Measurements from ENCODE around the gene AGBL4. TPM values are rescaled to one million over a fixed set of nuclear protein-coding genes. Genes with fewer than 3 reads are reported as not detected.

Gene AGBL4
- total and polyA plus RNA-seq, 2 of the 13 experiments (the other 11 are each of a cell fraction or from before 2014, with no cell fraction given): not detected

DNA sequence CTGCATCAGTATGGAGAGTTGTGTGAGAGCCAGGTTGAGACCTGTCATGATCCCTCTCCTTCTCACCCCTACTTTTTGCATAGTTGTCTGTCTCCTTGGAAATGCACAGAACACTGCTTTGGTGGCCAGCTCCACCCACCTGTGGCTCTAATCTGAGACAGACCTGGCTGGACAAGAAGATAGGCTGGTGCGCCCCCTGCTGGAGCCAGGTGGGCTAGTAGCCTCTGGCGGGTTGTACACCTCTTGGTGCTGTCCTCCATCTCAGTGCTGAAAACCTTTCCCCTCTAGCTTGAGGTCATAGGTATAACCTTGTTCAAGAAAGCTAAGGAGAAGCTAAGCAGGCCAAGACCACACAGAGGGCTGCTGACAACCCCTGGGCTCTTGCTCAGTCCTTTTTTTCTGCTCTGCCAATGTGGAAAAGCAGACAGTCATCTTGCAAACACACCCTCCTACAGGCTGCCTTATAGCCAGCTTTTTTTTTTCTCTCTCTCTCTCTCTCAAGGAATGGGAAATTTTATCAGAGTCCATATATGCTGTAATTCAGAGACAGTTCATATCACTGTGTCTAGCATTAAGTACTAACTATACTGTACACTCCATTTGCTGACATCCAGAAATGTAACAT lies 1492.9 kb downstream of the AGBL4 start (continued):
- TF ChIP-seq SAP130 (CRISPR knock-in tag; IDR thresholded peaks at IDR 0.05; ENCODE audit: low read depth) (peak; percentile 46), XRCC5 (optimal IDR thresholded peaks at IDR 0.05; ENCODE audit: low read length) (peak; percentile 89), LCORL (IDR thresholded peaks at IDR 0.05) (no peak), LCORL (CRISPR knock-in tag; IDR thresholded peaks at IDR 0.05) (no peak), ZNF614 (CRISPR knock-in tag; IDR thresholded peaks at IDR 0.05; ENCODE audit: borderline replicate concordance) (0 out of 2 replicates have a peak, but pooled peaks have one; percentile 39), ZNF816 (CRISPR knock-in tag; IDR thresholded peaks at IDR 0.05; ENCODE audit: borderline replicate concordance) (no peak), SRF (IDR thresholded peaks at IDR 0.05; ENCODE audit: low read depth, low read length) (no peak), ZNF44 (CRISPR knock-in tag; IDR thresholded peaks at IDR 0.05) (no peak), ATM (IDR thresholded peaks at IDR 0.05; ENCODE audit: borderline replicate concordance) (no peak), ZNF460 (CRISPR knock-in tag; IDR thresholded peaks at IDR 0.05; ENCODE audit: borderline replicate concordance) (no peak), TEAD2 (CRISPR knock-in tag; IDR thresholded peaks at IDR 0.05) (0 out of 2 replicates have a peak, but pooled peaks have one; percentile 33), MAFG (CRISPR knock-in tag; IDR thresholded peaks at IDR 0.05) (no peak), ISL2 (CRISPR knock-in tag; IDR thresholded peaks at IDR 0.05) (0 out of 2 replicates have a peak, but pooled peaks have one; percentile 27), MEF2D (CRISPR knock-in tag; IDR thresholded peaks at IDR 0.05) (no peak), BORCS8-MEF2B (CRISPR knock-in tag; IDR thresholded peaks at IDR 0.05) (peak; percentile 83), MIER2 (CRISPR knock-in tag; IDR thresholded peaks at IDR 0.05) (peak; percentile 100), SIX1 (CRISPR knock-in tag; IDR thresholded peaks at IDR 0.05; ENCODE audit: borderline replicate concordance) (peak; percentile 31; the same call in 1 of the 2 replicates), FOXK1 (CRISPR knock-in tag; IDR thresholded peaks at IDR 0.05; ENCODE audit: borderline replicate concordance, low read depth) (peak; percentile 48; the same call in 1 of the 2 replicates), ZNF331 (CRISPR knock-in tag; IDR thresholded peaks at IDR 0.05) (peak; percentile 86), ZNF17 (CRISPR knock-in tag; IDR thresholded peaks at IDR 0.05) (no peak)
- TF ChIP-seq, protein P1, sequence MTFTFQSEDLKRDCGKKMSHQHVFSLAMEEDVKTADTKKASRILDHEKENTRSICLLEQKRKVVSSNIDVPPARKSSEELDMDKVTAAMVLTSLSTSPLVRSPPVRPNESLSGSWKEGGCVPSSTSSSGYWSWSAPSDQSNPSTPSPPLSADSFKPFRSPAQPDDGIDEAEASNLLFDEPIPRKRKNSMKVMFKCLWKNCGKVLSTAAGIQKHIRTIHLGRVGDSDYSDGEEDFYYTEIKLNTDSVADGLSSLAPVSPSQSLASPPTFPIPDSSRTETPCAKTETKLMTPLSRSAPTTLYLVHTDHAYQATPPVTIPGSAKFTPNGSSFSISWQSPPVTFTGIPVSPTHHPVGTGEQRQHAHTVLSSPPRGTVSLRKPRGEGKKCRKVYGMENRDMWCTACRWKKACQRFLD (CRISPR knock-in tag; IDR thresholded peaks at IDR 0.05; ENCODE audit: borderline replicate concordance): no peak
- TF ChIP-seq, protein P2, sequence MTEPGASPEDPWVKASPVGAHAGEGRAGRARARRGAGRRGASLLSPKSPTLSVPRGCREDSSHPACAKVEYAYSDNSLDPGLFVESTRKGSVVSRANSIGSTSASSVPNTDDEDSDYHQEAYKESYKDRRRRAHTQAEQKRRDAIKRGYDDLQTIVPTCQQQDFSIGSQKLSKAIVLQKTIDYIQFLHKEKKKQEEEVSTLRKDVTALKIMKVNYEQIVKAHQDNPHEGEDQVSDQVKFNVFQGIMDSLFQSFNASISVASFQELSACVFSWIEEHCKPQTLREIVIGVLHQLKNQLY (CRISPR knock-in tag; IDR thresholded peaks at IDR 0.05): no peak
- TF ChIP-seq, protein P3, sequence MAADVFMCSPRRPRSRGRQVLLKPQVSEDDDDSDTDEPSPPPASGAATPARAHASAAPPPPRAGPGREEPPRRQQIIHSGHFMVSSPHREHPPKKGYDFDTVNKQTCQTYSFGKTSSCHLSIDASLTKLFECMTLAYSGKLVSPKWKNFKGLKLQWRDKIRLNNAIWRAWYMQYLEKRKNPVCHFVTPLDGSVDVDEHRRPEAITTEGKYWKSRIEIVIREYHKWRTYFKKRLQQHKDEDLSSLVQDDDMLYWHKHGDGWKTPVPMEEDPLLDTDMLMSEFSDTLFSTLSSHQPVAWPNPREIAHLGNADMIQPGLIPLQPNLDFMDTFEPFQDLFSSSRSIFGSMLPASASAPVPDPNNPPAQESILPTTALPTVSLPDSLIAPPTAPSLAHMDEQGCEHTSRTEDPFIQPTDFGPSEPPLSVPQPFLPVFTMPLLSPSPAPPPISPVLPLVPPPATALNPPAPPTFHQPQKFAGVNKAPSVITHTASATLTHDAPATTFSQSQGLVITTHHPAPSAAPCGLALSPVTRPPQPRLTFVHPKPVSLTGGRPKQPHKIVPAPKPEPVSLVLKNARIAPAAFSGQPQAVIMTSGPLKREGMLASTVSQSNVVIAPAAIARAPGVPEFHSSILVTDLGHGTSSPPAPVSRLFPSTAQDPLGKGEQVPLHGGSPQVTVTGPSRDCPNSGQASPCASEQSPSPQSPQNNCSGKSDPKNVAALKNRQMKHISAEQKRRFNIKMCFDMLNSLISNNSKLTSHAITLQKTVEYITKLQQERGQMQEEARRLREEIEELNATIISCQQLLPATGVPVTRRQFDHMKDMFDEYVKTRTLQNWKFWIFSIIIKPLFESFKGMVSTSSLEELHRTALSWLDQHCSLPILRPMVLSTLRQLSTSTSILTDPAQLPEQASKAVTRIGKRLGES (CRISPR knock-in tag; IDR thresholded peaks at IDR 0.05; ENCODE audit: borderline replicate concordance): no peak
- TF ChIP-seq, protein P4, sequence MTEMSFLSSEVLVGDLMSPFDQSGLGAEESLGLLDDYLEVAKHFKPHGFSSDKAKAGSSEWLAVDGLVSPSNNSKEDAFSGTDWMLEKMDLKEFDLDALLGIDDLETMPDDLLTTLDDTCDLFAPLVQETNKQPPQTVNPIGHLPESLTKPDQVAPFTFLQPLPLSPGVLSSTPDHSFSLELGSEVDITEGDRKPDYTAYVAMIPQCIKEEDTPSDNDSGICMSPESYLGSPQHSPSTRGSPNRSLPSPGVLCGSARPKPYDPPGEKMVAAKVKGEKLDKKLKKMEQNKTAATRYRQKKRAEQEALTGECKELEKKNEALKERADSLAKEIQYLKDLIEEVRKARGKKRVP (CRISPR knock-in tag; IDR thresholded peaks at IDR 0.05): no peak
- TF ChIP-seq, protein P5, sequence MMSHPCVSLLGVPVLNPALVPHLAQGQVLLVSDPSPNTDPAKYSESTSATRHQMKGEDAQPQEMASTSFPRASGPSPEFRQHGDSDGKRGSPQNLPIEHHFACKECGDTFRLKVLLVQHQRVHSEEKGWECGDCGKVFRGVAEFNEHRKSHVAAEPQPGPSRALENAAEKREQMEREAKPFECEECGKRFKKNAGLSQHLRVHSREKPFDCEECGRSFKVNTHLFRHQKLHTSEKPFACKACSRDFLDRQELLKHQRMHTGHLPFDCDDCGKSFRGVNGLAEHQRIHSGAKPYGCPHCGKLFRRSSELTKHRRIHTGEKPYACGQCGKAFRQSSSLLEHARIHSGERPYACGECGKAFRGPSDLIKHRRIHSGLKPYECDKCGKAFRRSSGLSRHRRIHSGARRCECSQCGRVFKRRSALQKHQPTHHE (CRISPR knock-in tag; IDR thresholded peaks at IDR 0.05; ENCODE audit: borderline replicate concordance): no peak
